NB4 (cell line): ENCODE measurements around the gene RBM15B.

Experiments used
- DNase-seq: peaks from one replicate; pipeline ENCODE4 v3.0.0; 2010; ENCODE audit warnings: low read depth
- H3K4me3 ChIP-seq: one replicate; pipeline ENCODE4 v1.5.1; 2011; ENCODE audit warnings: mild to moderate bottlenecking, low read depth, low read length, moderate library complexity
- CTCF ChIP-seq: IDR thresholded peaks from one replicate; pipeline ENCODE4 v1.5.1; 2012; ENCODE audit warnings: low read depth, low read length
- MYC ChIP-seq: IDR thresholded peaks from 2 replicates; pipeline ENCODE4 v1.6.1; 2011; ENCODE audit warnings: low read depth, low read length
- POLR2A ChIP-seq: IDR thresholded peaks from 2 replicates; pipeline ENCODE4 v1.6.1; 2011; ENCODE audit warnings: mild to moderate bottlenecking; ENCODE audit not compliant: insufficient read length; ENCODE audit errors: extremely low read depth
- TF ChIP-seq, protein P1 (sequence below): IDR thresholded peaks from 2 replicates; pipeline ENCODE4 v1.6.1; 2011; ENCODE audit warnings: low read depth, low read length

RBM15B gene

DNA sequence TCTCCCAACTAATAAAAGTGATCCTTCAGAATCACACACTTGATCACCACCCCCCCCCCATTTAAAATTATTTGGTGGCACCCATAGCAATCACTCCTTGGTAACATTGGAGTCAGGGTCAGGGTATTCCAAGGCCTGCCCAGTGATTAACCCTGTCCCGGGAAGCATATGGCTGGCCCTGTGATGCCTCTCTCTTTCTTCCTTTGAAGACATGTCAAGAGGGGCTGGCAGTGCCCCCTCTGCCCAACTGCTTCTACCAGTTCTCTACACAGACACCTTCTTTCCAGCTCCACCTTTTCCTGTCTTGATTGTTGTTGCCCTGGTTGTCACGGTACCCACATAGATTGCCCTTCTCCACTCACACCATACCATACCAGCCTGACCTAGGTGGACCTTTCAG is 36.9 kb upstream of the RBM15B start:
- no peak for DNase-seq
- TF ChIP-seq POLR2A (no peak), CTCF (no peak)
- TF ChIP-seq, protein P1, sequence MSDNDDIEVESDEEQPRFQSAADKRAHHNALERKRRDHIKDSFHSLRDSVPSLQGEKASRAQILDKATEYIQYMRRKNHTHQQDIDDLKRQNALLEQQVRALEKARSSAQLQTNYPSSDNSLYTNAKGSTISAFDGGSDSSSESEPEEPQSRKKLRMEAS = no peak
- no peak overlapping the region for H3K4me3 ChIP-seq

DNA sequence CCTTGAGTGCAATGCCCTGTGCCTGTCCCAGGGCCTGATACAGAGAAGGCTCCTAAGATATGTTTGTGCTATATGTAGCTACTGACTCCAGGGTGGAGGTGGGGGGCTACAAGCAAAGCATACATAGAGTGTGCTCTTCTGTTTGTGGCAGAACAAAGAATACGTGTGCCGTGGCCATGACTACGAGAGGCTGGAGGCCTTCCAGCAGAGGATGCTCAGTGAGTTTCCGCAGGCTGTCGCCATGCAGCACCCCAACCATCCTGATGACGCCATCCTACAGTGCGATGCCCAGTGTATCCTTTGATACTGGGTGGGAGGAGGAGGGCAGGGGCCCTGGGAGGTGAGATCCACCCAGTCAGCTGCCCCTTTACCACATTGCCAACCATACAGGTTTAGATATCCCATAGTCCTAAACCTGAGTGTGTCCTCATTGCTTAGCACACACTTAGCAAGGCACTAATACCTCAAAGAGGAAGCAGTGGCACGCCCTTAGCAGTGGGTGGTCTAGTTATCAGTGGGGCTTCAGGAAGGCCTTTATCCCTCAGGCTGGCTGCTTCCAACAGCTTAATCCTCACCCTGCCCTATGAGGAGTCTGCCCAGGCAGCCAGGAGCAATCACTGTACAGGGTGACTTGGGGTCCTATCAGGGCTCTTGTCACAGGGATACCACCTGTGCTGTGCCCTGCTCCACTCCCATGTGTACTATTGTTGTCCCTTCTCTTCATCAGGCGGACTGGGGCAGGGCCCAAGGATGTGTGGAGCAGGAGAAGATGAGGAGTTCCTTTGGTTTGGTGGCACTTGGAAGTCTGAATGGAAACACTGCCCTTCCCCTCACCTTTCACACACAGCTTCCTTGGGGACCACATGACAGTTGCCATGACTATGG is 36.1 kb upstream of the RBM15B start:
- no peak for DNase-seq
- H3K4me3 ChIP-seq = no peak overlapping the region
- no peak for TF ChIP-seq MYC
- TF ChIP-seq POLR2A = no peak
- no peak for TF ChIP-seq CTCF
- TF ChIP-seq, protein P1 = no peak

- no peak overlapping the region for H3K4me3 ChIP-seq
- no peak for DNase-seq
- TF ChIP-seq MYC (no peak), CTCF (no peak), POLR2A (no peak)
- TF ChIP-seq, protein P1 = no peak
Observed at GRCh38 chr3:51355891-51356578, 35.0 kb upstream of the RBM15B start.

GRCh38 chr3:51357856-51358255 is 33.2 kb upstream of the RBM15B start:
- no peak for DNase-seq
- H3K4me3 ChIP-seq = no peak overlapping the region
- TF ChIP-seq POLR2A (no peak), CTCF (no peak), MYC (no peak)
- TF ChIP-seq, protein P1 = no peak

- TF ChIP-seq, protein P1 = no peak
- TF ChIP-seq CTCF = no peak
- TF ChIP-seq MYC = no peak
- no peak for TF ChIP-seq POLR2A
- DNase-seq = no peak
- H3K4me3 ChIP-seq = no peak overlapping the region
Observed at GRCh38 chr3:51358981-51359380, 32.1 kb upstream of the RBM15B start.
